ENCODE results near the gene GNA12. TPM values are rescaled to one million over a fixed set of nuclear protein-coding genes. Genes with fewer than 3 reads are reported as not detected.

Gene GNA12
- total and polyA plus RNA-seq, 10 of the 15 experiments (the other 5 are each of a cell fraction or from before 2014, with no cell fraction given) = 1.9 to 51.8 (median 12.6) TPM

DNA sequence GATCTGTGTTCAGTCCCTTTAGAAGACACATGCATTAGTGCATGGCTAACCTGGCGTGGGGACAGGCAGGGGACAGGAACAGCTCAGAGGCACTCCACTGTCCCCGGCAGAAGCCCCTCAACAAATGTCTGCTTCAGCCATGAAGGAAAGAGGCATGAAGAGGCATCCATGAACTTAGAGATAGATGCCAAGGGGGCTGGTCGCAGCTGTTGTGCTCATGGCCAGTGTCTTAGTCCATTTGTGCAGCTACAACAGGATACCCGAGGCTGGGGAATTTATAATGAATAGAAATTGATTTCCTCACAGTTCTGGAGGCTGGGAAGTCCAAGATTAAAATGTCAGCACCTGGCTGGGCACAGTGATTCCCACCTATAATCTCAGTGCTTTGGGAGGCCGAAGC is 14.5 kb upstream of the GNA12 start:
- DNase-seq (ENCODE audit: low read depth, low spot score) (no peak), FAIRE-seq (no peak), ATAC-seq (no peak)
- H2AFZ ChIP-seq (ENCODE audit: control insufficient read depth, low read depth, low read length) = no peak overlapping the region
- no peak overlapping the region for H3K9ac ChIP-seq (ENCODE audit: control insufficient read depth, insufficient read depth, low read length)
- H3K4me3 ChIP-seq = no peak overlapping the region
- H3K27ac ChIP-seq (ENCODE audit: control insufficient read depth, insufficient read depth) = no peak overlapping the region
- intact Hi-C loops (cut with micrococcal nuclease; ENCODE audit: unreplicated experiment) (no loop called here), in situ Hi-C loops (cut with MboI) (no loop called here)
- no peaks in the 10 kb centered on the region for H3K9me3 ChIP-seq (replicated peaks; ENCODE audit: control insufficient read depth, insufficient read depth, low read length)
- H3K36me3 ChIP-seq (ENCODE audit: control insufficient read depth in 2 of 2, insufficient read depth in 2 of 2, low read length in 1 of 2) = no peaks in the 10 kb centered on the region
- H3K4me1 ChIP-seq (ENCODE audit: control insufficient read depth, insufficient read depth, low read length) = peaks cover 8% of the 10 kb centered on the region
- H3K79me2 ChIP-seq (ENCODE audit: control insufficient read depth, insufficient read depth, low read length) = no peaks in the 10 kb centered on the region
- no peaks in the 10 kb centered on the region for H3K27me3 ChIP-seq (replicated peaks in 1 of 2; ENCODE audit: control insufficient read depth in 2 of 2, insufficient read depth in 2 of 2, low read length in 1 of 2)
- H3K4me2 ChIP-seq (ENCODE audit: control insufficient read depth, insufficient read depth) = no peak overlapping the region
- BruUV-seq (replicated peaks) = no TSS peak
- ChIA-PET CTCF (no interaction called here), SMC1A (ENCODE audit: uncharacterized antibody, unreplicated experiment) (no interaction called here), POLR2A (no interaction called here), RAD21 (ENCODE audit: unreplicated experiment) (interaction anchor here (0.9 kb wide), 1 partner anchor 187 kb away, joined by 3 read pairs; no protein-coding TSS in a partner anchor)
- no peaks in the 10 kb centered on the region for H4K20me1 ChIP-seq (ENCODE audit: control insufficient read depth, insufficient read depth)
- WGBS (ENCODE audit: insufficient coverage, insufficient replicate concordance, low lambda C conversion rate, missing lambda C conversion rate) = 33% methylated on average over 5 of the region's 5 CpGs
- TF ChIP-seq CEBPB (IDR thresholded peaks at IDR 0.05; ENCODE audit: borderline replicate concordance in 1 of 2, low read depth in 2 of 2, low read length in 2 of 2) = no peak
- TF ChIP-seq NR2F1 (conservative IDR thresholded peaks at IDR 0.05) = no peak
- no peak for TF ChIP-seq SMAD5 (IDR thresholded peaks at IDR 0.05; ENCODE audit: low read depth)
- TF ChIP-seq ELK1 (IDR thresholded peaks at IDR 0.05; ENCODE audit: low read depth, low read length) = no peak
- no peak for TF ChIP-seq CBFB (IDR thresholded peaks at IDR 0.05; ENCODE audit: low read depth)
- TF ChIP-seq, protein P1, sequence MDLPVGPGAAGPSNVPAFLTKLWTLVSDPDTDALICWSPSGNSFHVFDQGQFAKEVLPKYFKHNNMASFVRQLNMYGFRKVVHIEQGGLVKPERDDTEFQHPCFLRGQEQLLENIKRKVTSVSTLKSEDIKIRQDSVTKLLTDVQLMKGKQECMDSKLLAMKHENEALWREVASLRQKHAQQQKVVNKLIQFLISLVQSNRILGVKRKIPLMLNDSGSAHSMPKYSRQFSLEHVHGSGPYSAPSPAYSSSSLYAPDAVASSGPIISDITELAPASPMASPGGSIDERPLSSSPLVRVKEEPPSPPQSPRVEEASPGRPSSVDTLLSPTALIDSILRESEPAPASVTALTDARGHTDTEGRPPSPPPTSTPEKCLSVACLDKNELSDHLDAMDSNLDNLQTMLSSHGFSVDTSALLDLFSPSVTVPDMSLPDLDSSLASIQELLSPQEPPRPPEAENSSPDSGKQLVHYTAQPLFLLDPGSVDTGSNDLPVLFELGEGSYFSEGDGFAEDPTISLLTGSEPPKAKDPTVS (IDR thresholded peaks at IDR 0.05; ENCODE audit: low read depth, low read length) = no peak
- TF ChIP-seq JUND (IDR thresholded peaks at IDR 0.05; ENCODE audit: low read depth, low read length) = no peak
- TF ChIP-seq, protein P2, sequence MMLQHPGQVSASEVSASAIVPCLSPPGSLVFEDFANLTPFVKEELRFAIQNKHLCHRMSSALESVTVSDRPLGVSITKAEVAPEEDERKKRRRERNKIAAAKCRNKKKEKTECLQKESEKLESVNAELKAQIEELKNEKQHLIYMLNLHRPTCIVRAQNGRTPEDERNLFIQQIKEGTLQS (IDR thresholded peaks at IDR 0.05; ENCODE audit: borderline replicate concordance, extremely low read depth, low read depth, low read length) = no peak
- TF ChIP-seq, protein P3, sequence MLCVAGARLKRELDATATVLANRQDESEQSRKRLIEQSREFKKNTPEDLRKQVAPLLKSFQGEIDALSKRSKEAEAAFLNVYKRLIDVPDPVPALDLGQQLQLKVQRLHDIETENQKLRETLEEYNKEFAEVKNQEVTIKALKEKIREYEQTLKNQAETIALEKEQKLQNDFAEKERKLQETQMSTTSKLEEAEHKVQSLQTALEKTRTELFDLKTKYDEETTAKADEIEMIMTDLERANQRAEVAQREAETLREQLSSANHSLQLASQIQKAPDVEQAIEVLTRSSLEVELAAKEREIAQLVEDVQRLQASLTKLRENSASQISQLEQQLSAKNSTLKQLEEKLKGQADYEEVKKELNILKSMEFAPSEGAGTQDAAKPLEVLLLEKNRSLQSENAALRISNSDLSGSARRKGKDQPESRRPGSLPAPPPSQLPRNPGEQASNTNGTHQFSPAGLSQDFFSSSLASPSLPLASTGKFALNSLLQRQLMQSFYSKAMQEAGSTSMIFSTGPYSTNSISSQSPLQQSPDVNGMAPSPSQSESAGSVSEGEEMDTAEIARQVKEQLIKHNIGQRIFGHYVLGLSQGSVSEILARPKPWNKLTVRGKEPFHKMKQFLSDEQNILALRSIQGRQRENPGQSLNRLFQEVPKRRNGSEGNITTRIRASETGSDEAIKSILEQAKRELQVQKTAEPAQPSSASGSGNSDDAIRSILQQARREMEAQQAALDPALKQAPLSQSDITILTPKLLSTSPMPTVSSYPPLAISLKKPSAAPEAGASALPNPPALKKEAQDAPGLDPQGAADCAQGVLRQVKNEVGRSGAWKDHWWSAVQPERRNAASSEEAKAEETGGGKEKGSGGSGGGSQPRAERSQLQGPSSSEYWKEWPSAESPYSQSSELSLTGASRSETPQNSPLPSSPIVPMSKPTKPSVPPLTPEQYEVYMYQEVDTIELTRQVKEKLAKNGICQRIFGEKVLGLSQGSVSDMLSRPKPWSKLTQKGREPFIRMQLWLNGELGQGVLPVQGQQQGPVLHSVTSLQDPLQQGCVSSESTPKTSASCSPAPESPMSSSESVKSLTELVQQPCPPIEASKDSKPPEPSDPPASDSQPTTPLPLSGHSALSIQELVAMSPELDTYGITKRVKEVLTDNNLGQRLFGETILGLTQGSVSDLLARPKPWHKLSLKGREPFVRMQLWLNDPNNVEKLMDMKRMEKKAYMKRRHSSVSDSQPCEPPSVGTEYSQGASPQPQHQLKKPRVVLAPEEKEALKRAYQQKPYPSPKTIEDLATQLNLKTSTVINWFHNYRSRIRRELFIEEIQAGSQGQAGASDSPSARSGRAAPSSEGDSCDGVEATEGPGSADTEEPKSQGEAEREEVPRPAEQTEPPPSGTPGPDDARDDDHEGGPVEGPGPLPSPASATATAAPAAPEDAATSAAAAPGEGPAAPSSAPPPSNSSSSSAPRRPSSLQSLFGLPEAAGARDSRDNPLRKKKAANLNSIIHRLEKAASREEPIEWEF (IDR thresholded peaks at IDR 0.05; ENCODE audit: insufficient replicate concordance, low read depth, low read length) = no peak
- TF ChIP-seq SP1 (IDR thresholded peaks at IDR 0.05; ENCODE audit: low read depth, low read length) = no peak
- no peak for TF ChIP-seq RAD21 (IDR thresholded peaks at IDR 0.05; ENCODE audit: insufficient read depth, low read depth, low read length)
- no peak for TF ChIP-seq USF2 (IDR thresholded peaks at IDR 0.05; ENCODE audit: borderline replicate concordance, low read depth, low read length)
- TF ChIP-seq ESRRA (IDR thresholded peaks at IDR 0.05; ENCODE audit: low read length) = no peak
- no peak for TF ChIP-seq EP300 (IDR thresholded peaks at IDR 0.05; ENCODE audit: borderline replicate concordance in 1 of 2, control insufficient read depth in 1 of 2, low read depth in 2 of 2, low read length in 2 of 2)
- TF ChIP-seq PAX5 (IDR thresholded peaks at IDR 0.05; ENCODE audit: borderline replicate concordance, low read depth, low read length) = no peak
- no peak for TF ChIP-seq POU2F2 (IDR thresholded peaks at IDR 0.05; ENCODE audit: borderline replicate concordance, low read depth, low read length)
